Activated naive CD4-positive, alpha-beta T cell treated with anti-CD3 and anti-CD28 coated beads, Interleukin-2, amount 50 U/mL, for 72 hours (primary cell): ENCODE results near the gene AP1S3. TPM values are rescaled to one million over a fixed set of nuclear protein-coding genes. Genes with fewer than 3 reads are reported as not detected.

Experiments
- ATAC-seq, 2 donors: fragments of 150-1000 bp; cut with Tn5 transposase; 2 replicates each; pipeline ENCODE4 v1.10.0; 2021; ENCODE audit warnings: mild to moderate bottlenecking in 2 of 2, moderate library complexity in 2 of 2
- DNase-seq, 2 donors: peaks; one replicate each; pipeline ENCODE4 v3.0.0; 2021 to 2022; ENCODE audit warnings: low spot score in 2 of 2
- H3K27ac Mint-ChIP-seq, 2 donors: one replicate each; pipeline ENCODE4 v1.8.0; 2022; ENCODE audit warnings: mild to moderate bottlenecking in 2 of 2, mixed read lengths in 2 of 2
- H3K36me3 Mint-ChIP-seq, 2 donors: one replicate each; pipeline ENCODE4 v1.8.0; 2022; ENCODE audit warnings: mixed read lengths in 2 of 2
- H3K9me3 Mint-ChIP-seq, 2 donors: one replicate each; pipeline ENCODE4 v1.8.0; 2022; ENCODE audit warnings: mixed read lengths in 2 of 2
- total RNA-seq, 2 donors: library from RNA; stranded (reverse); gene quantifications; one replicate each; pipeline ENCODE4 v1.2.3, GENCODE V29; 2022

AP1S3 gene
- total RNA-seq, 2 donors from 2014 or later, result 1.8 to 7.6 TPM

GRCh38 chr2:223760838-223761502 is 76.4 kb downstream of the AP1S3 start:
- no peaks in the 10 kb centered on the region for H3K36me3 Mint-ChIP-seq
- no peaks in the 10 kb centered on the region for H3K9me3 Mint-ChIP-seq
- DNase-seq (peak in 1 of 2 donors; percentile 40), ATAC-seq (peak; percentile 93 to 98)
- peak overlapping the region in 1 of 2 donors; percentile 82 for H3K27ac Mint-ChIP-seq

DNA sequence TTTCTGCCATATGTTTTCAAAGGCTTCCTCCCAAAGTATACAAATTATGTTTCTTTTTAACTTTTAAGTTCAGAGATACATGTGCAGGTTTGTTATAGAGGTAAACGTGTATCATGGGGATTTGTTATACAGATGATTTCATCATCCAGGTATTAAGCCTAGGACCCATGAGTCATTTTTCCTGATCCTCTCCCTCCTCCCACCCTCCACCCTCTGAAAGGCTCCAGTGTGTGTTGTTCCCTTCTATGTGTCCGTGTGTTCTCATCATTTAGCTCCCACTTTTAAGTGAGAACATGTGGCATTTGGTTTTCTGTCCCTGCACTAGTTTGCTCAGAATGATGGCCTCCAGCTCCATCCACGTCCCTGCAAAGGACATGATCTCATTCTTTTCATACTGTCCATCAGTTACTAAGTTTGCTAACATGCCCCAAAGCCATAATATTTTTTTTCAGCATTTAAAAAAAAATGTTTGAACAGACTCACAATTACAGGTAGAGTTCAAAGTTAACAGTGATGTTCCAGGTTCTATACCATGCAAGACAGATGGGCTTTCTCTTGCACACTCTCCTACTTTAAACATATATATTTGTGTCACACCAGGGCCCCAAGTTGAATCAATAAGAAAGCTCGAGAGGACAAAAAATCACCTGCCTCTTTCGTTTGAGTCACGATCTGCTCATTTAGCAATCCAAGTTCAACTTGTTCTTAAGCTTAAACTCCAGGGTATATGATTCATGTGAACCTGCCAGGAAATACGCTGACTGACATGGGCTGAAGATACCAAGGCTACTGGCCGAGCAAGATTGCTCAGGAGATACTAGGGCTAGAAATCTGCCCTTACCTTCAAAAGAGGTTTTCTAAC is 77.6 kb downstream of the AP1S3 start:
- no peak for DNase-seq
- H3K27ac Mint-ChIP-seq, result no peak overlapping the region
- no peaks in the 10 kb centered on the region for H3K36me3 Mint-ChIP-seq
- peak in 1 of 2 donors; percentile 37 for ATAC-seq
- H3K9me3 Mint-ChIP-seq, result no peaks in the 10 kb centered on the region

- no peaks in the 10 kb centered on the region for H3K9me3 Mint-ChIP-seq
- H3K27ac Mint-ChIP-seq, result no peak overlapping the region
- no peaks in the 10 kb centered on the region for H3K36me3 Mint-ChIP-seq
- DNase-seq, result no peak
- no peak for ATAC-seq
Observed at GRCh38 chr2:223758131-223758840, 79.1 kb downstream of the AP1S3 start.

DNA sequence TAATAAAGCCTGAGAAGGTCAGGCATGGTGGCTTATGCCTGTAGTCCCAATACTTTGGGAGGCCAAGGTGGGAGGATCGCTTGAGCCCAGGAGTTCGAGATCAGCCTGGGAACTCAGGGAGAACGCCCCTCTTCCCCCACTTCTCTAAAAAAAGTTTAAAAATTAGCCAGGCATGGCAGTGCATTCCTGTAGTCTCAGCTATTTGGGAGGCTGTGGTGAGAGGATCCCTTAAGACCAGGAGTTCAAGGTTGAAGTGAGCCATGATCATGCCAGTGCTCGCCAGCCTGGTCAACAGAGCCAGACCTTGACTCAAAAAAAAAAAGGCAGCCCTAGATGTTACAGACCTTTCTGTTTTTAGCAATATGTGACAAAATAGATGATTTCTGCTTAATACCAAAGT is 83.4 kb downstream of the AP1S3 start:
- DNase-seq (no peak), ATAC-seq (no peak)
- H3K36me3 Mint-ChIP-seq, result no peaks in the 10 kb centered on the region
- no peaks in the 10 kb centered on the region for H3K9me3 Mint-ChIP-seq
- no peak overlapping the region for H3K27ac Mint-ChIP-seq

GRCh38 chr2:223751012-223751411 is 86.4 kb downstream of the AP1S3 start:
- DNase-seq (no peak), ATAC-seq (no peak)
- no peaks in the 10 kb centered on the region for H3K36me3 Mint-ChIP-seq
- no peaks in the 10 kb centered on the region for H3K9me3 Mint-ChIP-seq
- H3K27ac Mint-ChIP-seq, result no peak overlapping the region

GRCh38 chr2:223747392-223748042 is 89.9 kb downstream of the AP1S3 start:
- Mint-ChIP-seq H3K27ac (no peak overlapping the region), H3K36me3 (no peaks in the 10 kb centered on the region), H3K9me3 (no peaks in the 10 kb centered on the region)
- ATAC-seq (no peak), DNase-seq (no peak)

DNA sequence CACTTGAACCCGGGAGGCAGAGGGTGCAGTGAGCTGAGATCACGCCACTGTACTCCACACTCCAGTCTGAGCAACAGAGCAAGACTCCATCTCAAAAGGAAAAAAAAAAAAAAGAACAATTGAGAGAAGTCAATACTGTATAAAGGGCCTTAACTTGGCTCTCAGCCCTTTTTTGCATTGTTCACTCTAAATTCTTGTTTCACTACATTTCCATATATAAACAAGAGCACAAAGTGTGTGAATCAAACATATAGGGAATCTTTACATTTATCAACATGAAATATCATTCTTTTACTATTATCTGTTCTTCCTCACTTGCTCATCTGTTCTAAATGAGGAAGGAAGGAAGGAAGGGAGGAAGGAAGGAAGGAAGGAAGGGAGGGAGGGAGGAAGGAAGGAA is 90.8 kb downstream of the AP1S3 start:
- H3K9me3 Mint-ChIP-seq, result no peaks in the 10 kb centered on the region
- no peaks in the 10 kb centered on the region for H3K36me3 Mint-ChIP-seq
- no peak for DNase-seq
- ATAC-seq, result no peak
- no peak overlapping the region for H3K27ac Mint-ChIP-seq

GRCh38 chr2:223744580-223744979 is 92.8 kb downstream of the AP1S3 start:
- DNase-seq, result no peak
- H3K36me3 Mint-ChIP-seq, result no peaks in the 10 kb centered on the region
- no peaks in the 10 kb centered on the region for H3K9me3 Mint-ChIP-seq
- ATAC-seq, result no peak
- no peak overlapping the region for H3K27ac Mint-ChIP-seq

DNA sequence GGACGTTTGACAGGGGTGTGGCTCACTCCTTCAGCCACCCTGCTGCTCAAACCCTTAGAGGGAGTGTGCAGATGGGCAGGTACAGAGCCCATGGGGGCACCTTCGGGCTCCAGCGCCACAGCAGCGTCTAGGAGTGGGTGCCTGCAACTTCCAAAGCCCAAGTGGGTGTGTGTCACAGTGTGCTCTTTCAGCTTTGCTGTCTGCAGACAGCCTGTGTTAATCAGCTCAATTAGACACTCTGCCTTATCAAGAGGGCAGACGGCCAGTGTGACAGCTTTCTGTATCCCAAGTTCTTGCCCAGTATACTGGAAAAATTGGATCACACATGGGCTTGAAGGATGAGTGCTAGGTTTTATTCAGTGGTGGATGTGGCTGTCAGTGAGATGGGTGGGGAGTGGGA is 96.7 kb downstream of the AP1S3 start:
- ATAC-seq, result no peak
- H3K36me3 Mint-ChIP-seq, result no peaks in the 10 kb centered on the region
- no peaks in the 10 kb centered on the region for H3K9me3 Mint-ChIP-seq
- no peak for DNase-seq
- H3K27ac Mint-ChIP-seq, result no peak overlapping the region

DNA sequence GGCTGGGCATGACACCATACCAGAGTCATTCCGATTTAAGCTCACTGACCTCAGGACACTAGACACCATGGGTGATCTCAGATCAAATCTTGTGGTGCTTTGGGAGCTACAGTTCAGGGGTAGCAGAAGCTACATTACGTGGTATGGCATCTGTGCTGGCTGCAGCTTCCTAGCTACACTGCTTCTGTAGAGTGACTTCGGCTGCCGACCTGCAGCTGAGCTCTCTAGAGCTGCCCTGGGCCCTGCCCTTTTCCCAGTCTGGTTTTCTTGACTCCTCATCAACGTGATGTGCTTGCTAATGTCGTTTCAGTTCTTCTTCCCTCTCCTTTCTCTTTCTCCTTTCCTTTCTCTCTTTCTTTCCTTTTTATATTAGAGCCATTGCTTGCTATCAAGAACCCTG is 100.2 kb downstream of the AP1S3 start:
- no peak overlapping the region for H3K27ac Mint-ChIP-seq
- peaks cover 0 to 4% of the 10 kb centered on the region in 2 donors for H3K36me3 Mint-ChIP-seq
- peaks cover 5 to 9% of the 10 kb centered on the region in 2 donors for H3K9me3 Mint-ChIP-seq

GRCh38 chr2:223736488-223736887 is 100.9 kb downstream of the AP1S3 start:
- no peak for ATAC-seq
- no peak overlapping the region for H3K27ac Mint-ChIP-seq
- no peak for DNase-seq
- H3K9me3 Mint-ChIP-seq, result peaks cover 5 to 9% of the 10 kb centered on the region in 2 donors
- peaks cover 0 to 4% of the 10 kb centered on the region in 2 donors for H3K36me3 Mint-ChIP-seq

More for the DNA sequence above, 100.2 kb downstream of the AP1S3 start:
- ATAC-seq, result no peak
- DNase-seq, result no peak

- ATAC-seq, result no peak
- no peak for DNase-seq
- H3K9me3 Mint-ChIP-seq, result peaks cover 5 to 9% of the 10 kb centered on the region in 2 donors
- no peak overlapping the region for H3K27ac Mint-ChIP-seq
- H3K36me3 Mint-ChIP-seq, result peaks cover 0 to 4% of the 10 kb centered on the region in 2 donors
Observed at GRCh38 chr2:223735659-223736244, 101.6 kb downstream of the AP1S3 start.

DNA sequence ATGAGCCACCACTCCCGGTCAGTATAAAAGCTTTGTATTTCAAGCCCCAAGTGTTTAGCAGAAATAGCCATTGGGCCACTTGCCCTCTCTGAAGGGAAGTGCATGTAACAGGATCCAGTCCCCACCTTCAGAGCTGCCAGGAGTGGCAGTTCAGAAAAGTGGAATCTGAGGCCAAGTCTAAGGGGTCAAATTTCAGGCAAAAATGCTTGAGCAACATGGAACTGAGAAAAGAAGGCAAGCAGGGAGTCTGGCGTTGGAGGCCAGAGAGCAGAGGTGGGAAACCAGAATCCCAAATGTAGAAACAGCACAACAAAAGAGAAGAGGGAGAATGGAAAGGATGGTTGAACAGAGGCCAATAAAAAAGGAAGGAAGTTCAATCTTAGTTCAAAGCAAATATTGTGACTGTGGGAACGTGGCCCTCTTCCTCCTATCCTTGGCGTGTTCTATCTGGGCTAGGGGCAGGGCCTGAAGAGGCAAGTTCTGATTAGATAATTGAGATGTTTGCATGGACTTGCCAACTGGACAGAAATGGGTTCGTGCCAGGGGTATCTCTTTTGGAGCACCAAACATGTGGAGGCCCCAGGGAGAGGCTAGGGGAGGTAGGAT is 102.2 kb downstream of the AP1S3 start:
- H3K36me3 Mint-ChIP-seq, result peaks cover 0 to 4% of the 10 kb centered on the region in 2 donors
- peaks cover 5 to 9% of the 10 kb centered on the region in 2 donors for H3K9me3 Mint-ChIP-seq
- ATAC-seq, result no peak
- H3K27ac Mint-ChIP-seq, result no peak overlapping the region
- no peak for DNase-seq

DNA sequence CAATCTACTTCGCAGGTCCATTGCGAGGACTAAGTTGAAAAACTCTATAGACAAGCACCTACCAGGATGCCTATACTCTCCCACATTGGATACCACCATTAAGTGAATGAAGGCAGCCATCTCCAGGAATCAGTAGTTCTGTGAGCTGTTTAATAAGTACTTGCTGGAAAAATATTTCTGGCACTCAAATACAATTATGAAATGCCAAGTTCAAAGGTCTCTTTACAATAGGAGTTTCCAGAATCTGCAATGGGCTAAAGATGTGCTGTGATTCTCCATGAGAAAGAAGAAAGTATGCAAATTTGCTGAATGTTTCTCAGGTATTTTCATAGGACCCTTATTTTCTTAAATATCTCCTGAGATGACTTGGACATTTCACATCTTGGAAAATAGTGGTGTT is 103.0 kb downstream of the AP1S3 start:
- DNase-seq, result no peak
- H3K36me3 Mint-ChIP-seq, result peaks cover 0 to 4% of the 10 kb centered on the region in 2 donors
- peaks cover 5 to 9% of the 10 kb centered on the region in 2 donors for H3K9me3 Mint-ChIP-seq
- H3K27ac Mint-ChIP-seq, result no peak overlapping the region
- ATAC-seq, result no peak

- no peak for ATAC-seq
- DNase-seq, result no peak
- H3K36me3 Mint-ChIP-seq, result peaks cover 0 to 4% of the 10 kb centered on the region in 2 donors
- peaks cover 5 to 9% of the 10 kb centered on the region in 2 donors for H3K9me3 Mint-ChIP-seq
- peak overlapping the region in 1 of 2 donors; percentile 37 for H3K27ac Mint-ChIP-seq
Observed at GRCh38 chr2:223732346-223732745, 105.0 kb downstream of the AP1S3 start.

DNA sequence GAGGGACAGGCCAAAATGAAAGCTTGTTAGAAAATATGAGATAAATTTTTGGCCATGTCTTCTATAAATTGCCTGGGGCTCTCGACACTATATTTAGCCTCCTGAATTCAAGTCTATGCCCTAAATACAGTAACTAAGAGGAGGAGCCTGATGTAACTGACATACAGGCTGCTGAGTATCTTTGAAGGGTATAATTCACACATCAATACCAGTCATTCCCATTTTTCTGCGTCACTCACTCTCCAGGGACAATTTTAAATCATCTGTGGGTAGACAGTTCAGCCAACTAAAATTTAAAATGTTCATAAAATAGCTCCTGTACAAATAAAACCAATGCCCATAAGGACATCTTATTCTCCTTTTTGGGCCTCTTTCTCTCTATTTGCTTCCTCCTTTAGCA is 105.9 kb downstream of the AP1S3 start:
- Mint-ChIP-seq H3K9me3 (peaks cover 5 to 9% of the 10 kb centered on the region in 2 donors), H3K27ac (no peak overlapping the region)
- no peak for ATAC-seq

More for the DNA sequence above, 105.9 kb downstream of the AP1S3 start:
- peaks cover 0 to 4% of the 10 kb centered on the region in 2 donors for H3K36me3 Mint-ChIP-seq
- DNase-seq, result no peak
